Left colon (tissue), 2 donors: ENCODE measurements around the gene ADAMTS17. TPM values are rescaled to one million over a fixed set of nuclear protein-coding genes. Genes with fewer than 3 reads are reported as not detected.

Experiments
- ATAC-seq: fragments of 200-7000 bp; cut with Tn5 transposase; one replicate; pipeline ENCODE4 v1.9.1; 2020; ENCODE audit warnings: mild to moderate bottlenecking, moderate library complexity
- DNase-seq, 2 donors: peaks; one replicate each; pipeline ENCODE4 v3.0.0-alpha.2; 2020
- intact Hi-C, 2 donors: fragments of 100-400 bp; cut with DNase I in 1 of 2; cut with micrococcal nuclease in 1 of 2; formaldehyde crosslinking; loops; one replicate each; pipeline versions ENCODE4 v1.11.2 to v1.14.0; 2022; cut with DNase I, micrococcal nuclease
- total RNA-seq, 2 donors: library from RNA; stranded (reverse); fragmentation: NEBNext Ultra II Directional; extraction: Animal tissue kit (Norgen Biotek cat#: 25700); gene quantifications; one replicate each; pipeline ENCODE4 v1.2.1, GENCODE V29; 2021
- donor health status: DM: no; HTN: no; CAD: no.
- donor health status: DM: yes; HTN: yes; CAD: no.

Gene ADAMTS17
- total RNA-seq, 2 donors from 2014 or later = 5.9 to 7.4 TPM

- ATAC-seq = peak; percentile 25
Observed at GRCh38 chr15:100241572-100242482, 99.9 kb downstream of the ADAMTS17 start.

GRCh38 chr15:100236981-100237720 is 104.6 kb downstream of the ADAMTS17 start:
- intact Hi-C loops = no loop called here
- no peak for ATAC-seq
- DNase-seq = no peak

More at GRCh38 chr15:100241572-100242482, 99.9 kb downstream of the ADAMTS17 start:
- intact Hi-C loops = no loop called here
- no peak for DNase-seq

GRCh38 chr15:100235030-100235617 is 106.7 kb downstream of the ADAMTS17 start:
- intact Hi-C loops = no loop called here
- no peak for DNase-seq
- no peak for ATAC-seq

GRCh38 chr15:100234158-100235029 is 107.4 kb downstream of the ADAMTS17 start:
- DNase-seq (peak in 1 of 2 donors; percentile 21), ATAC-seq (peak; percentile 62)
- intact Hi-C loops = no loop called here

GRCh38 chr15:100230784-100231183 is 111.0 kb downstream of the ADAMTS17 start:
- peak in 1 of 2 donors; percentile 39 for DNase-seq
- intact Hi-C loops = no loop called here

GRCh38 chr15:100229181-100230163 is 112.3 kb downstream of the ADAMTS17 start:
- DNase-seq (no peak), ATAC-seq (no peak)
- intact Hi-C loops = no loop called here

More at GRCh38 chr15:100230784-100231183, 111.0 kb downstream of the ADAMTS17 start:
- ATAC-seq = peak; percentile 78

- intact Hi-C loops = no loop called here
- DNase-seq (no peak), ATAC-seq (no peak)
Observed at GRCh38 chr15:100227781-100228180, 114.0 kb downstream of the ADAMTS17 start.

- DNase-seq = no peak
- ATAC-seq = no peak
- intact Hi-C loops = no loop called here
Observed at GRCh38 chr15:100226107-100226506, 115.7 kb downstream of the ADAMTS17 start.

- intact Hi-C loops = no loop called here
- DNase-seq (no peak), ATAC-seq (no peak)
Observed at GRCh38 chr15:100224206-100225185, 117.3 kb downstream of the ADAMTS17 start.

- DNase-seq (no peak), ATAC-seq (no peak)
- intact Hi-C loops = no loop called here
Observed at GRCh38 chr15:100222349-100222715, 119.4 kb downstream of the ADAMTS17 start.

GRCh38 chr15:100221471-100222348 is 120.1 kb downstream of the ADAMTS17 start:
- DNase-seq (no peak), ATAC-seq (no peak)
- intact Hi-C loops = no loop called here

GRCh38 chr15:100220058-100220768 is 121.6 kb downstream of the ADAMTS17 start:
- intact Hi-C loops = no loop called here
- DNase-seq (no peak), ATAC-seq (no peak)

- DNase-seq (no peak), ATAC-seq (peak; percentile 67)
- intact Hi-C loops = no loop called here
Observed at GRCh38 chr15:100218434-100218833, 123.3 kb downstream of the ADAMTS17 start.

GRCh38 chr15:100216182-100216581 is 125.6 kb downstream of the ADAMTS17 start:
- intact Hi-C loops = no loop called here
- ATAC-seq (no peak), DNase-seq (no peak)

GRCh38 chr15:100215843-100216169 is 126.0 kb downstream of the ADAMTS17 start:
- intact Hi-C loops = no loop called here
- ATAC-seq = no peak

More at GRCh38 chr15:100215843-100216169, 126.0 kb downstream of the ADAMTS17 start:
- DNase-seq = no peak
